B cell (primary cell): ENCODE measurements around the gene FBLN2.

Experiments
- EZH2 ChIP-seq: IDR thresholded peaks from 2 replicates; pipeline ENCODE4 v1.6.1; 2012; ENCODE audit warnings: borderline replicate concordance, low read depth, mild to moderate bottlenecking, moderate library complexity, low read length; ENCODE audit not compliant: insufficient read depth, poor library complexity, severe bottlenecking
- TF ChIP-seq, protein P1 (sequence below): fragments of 200-600 bp; IDR thresholded peaks from one replicate; pipeline ENCODE4 v1.8.0; 2022; ENCODE audit warnings: antibody characterized with exemption, mild to moderate bottlenecking

DNA sequence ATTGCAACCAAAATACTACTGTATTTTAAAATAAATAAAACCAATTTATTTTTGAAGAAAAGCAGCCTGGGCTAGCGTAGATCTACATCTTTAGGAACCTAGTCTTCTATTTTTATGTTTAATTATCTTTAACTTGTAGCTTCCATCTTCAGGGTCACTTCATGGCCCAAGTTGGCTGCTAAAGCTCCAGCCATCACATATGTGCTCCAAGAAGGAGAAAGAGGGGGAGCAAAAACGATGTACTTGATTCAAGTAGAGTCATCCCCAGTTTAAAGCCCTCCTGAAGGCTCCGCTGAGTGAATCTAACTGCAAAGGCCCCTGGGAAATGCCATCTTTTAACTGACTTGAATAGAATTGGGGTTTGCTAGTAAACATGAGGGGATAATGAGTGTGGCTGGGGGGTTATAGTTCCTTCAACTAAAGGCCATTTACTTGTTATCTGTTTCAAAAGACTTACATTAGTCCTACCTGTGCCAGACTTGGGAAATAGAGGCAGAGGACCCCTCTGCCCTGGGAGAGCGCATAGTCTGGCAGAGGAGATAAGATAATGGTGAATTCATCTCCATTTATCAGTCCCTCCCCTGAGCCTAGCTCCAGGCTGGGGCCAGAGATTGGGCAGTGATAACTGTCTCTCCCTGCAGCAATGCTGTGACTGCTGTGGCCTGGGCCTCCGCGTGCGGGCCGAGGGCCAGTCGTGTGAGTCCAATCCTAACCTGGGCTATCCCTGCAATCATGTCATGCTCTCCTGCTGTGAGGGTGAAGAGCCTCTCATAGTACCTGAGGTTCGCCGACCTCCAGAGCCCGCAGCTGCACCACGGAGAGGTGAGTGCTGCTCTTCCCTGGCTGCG lies 64.6 kb downstream of the FBLN2 start:
- TF ChIP-seq, protein P1, sequence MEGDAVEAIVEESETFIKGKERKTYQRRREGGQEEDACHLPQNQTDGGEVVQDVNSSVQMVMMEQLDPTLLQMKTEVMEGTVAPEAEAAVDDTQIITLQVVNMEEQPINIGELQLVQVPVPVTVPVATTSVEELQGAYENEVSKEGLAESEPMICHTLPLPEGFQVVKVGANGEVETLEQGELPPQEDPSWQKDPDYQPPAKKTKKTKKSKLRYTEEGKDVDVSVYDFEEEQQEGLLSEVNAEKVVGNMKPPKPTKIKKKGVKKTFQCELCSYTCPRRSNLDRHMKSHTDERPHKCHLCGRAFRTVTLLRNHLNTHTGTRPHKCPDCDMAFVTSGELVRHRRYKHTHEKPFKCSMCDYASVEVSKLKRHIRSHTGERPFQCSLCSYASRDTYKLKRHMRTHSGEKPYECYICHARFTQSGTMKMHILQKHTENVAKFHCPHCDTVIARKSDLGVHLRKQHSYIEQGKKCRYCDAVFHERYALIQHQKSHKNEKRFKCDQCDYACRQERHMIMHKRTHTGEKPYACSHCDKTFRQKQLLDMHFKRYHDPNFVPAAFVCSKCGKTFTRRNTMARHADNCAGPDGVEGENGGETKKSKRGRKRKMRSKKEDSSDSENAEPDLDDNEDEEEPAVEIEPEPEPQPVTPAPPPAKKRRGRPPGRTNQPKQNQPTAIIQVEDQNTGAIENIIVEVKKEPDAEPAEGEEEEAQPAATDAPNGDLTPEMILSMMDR: no peak
- no peak for TF ChIP-seq EZH2
